HG02870 (cell line): ENCODE measurements around the gene SCN9A.
"Not testable (repeated sequence)": the region's sequence is repeated elsewhere in the genome, so short reads cannot be mapped to it uniquely, and the experiment has no call there.

Experiments used
- ATAC-seq: cut with Tn5 transposase; IDR thresholded peaks from one replicate; pipeline ENCODE4 v1.9.1; 2021; ENCODE audit warnings: mild to moderate bottlenecking, moderate library complexity; ENCODE audit not compliant: unreplicated experiment

SCN9A gene

GRCh38 chr2:166376488-166376828, 714 bp upstream of the SCN9A start:
- ATAC-seq = peak; percentile 7

- ATAC-seq = peak; percentile 18
Measured at GRCh38 chr2:166375195-166375735, 479 bp downstream of the SCN9A start.

DNA sequence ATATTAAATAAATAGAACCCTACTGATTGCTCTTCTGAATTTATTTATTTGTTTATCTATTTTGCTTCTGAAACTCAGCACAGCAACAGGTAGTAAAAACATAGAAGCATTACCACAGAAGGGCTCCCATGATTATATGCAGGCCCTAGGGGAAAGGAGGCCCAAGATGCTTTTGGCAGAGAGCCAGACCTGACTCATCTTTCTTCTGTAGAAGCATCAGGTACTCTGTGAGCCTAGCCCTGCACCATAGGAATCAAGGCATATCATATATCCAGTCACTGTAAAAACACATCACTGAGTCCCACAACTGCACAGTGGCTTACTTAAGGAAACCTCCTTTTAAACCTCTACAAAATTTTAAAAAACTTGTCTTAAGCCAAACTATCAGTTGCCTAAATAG, 1.8 kb downstream of the SCN9A start:
- ATAC-seq = no peak

- no peak for ATAC-seq
Measured at GRCh38 chr2:166373539-166373938, 2.2 kb downstream of the SCN9A start.

GRCh38 chr2:166373105-166373504, 2.6 kb downstream of the SCN9A start:
- ATAC-seq = no peak

- no peak for ATAC-seq
Measured at GRCh38 chr2:166372046-166372445, 3.7 kb downstream of the SCN9A start.

- no peak for ATAC-seq
Measured at GRCh38 chr2:166365803-166366420, 9.8 kb downstream of the SCN9A start.

DNA sequence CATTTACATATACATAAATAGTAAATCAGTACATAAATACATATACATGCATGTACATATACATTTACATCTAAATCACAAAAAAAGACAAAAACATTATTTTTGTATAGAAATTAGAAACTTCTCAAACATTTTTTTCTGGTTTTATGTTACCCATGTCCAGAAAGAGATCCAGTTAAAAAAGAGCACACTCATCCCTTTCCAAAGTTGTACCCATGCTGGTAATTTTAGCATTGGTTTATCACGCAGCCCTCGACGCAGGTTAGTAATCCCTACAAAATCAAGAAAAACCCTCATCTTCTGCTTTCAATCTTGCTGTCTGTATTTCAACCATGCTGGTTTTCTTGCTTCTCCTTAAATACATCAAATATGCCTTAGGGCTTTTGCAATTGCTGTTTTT, 10.5 kb downstream of the SCN9A start:
- no peak for ATAC-seq

DNA sequence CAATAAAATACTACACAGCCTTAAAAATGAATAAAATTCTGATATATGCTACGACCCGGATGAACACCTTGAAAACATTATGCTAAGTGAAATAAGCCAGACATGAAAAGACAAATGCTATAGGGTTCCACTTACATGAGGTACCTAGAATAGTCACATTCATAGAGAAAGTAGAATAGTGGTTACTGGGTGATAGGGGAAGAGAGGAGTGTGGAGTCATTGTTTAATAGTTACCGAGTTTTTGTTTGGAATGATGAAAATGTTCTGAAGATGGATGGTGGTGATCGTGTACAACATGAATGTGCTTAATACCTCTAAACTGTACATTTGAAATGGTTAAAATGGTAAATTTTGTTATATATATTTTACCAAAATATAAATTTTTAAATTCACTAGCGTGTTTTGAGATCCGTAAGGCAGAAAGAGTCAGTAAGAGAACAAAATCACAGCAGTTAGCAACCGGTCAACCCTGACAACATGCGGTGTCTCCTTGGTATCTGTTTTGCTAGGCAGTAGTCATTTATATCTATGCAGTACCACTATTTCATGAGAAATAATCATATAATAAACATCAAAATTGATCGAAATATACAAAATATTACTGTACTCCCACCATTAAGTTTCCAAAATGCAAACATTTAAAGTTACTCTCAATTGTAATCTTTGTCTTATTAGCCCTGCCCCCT, 11.1 kb downstream of the SCN9A start:
- ATAC-seq = no peak

DNA sequence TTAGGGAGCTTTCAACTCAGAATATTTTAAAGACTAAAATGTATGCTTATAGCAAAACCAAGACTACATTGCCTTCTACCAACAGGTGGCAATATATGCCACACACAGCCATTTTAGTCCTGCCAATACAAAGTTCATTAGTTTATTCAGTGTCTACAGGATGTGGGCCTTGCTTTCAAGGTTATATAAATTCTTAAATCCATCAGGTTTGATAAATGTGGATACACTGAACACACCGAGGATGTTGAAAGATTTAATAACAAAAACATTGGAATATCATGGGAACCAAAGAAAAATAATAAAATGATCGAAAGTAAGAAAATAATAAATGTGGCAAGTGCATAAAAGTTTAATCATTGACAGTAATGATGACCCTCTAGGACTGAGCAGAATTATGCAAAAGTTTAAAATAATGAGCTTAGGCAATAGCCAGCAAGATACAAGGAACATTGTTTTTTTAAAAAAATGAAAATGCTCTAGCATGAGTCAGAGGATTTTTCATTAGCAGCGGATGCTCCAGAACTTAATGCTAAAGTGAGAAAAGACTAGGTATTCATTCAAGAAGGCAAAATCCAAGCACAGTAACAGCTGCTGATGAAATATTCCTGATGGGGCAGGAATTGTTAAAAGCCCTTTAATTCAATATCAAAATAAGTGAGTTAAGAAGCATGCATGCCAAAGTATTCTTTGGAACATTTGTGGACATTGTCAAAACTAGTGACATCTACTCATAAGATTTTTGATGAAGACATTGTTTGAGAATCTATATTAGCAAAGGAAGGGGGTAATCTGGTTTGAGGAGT, 14.2 kb downstream of the SCN9A start:
- peak; percentile 71 for ATAC-seq

DNA sequence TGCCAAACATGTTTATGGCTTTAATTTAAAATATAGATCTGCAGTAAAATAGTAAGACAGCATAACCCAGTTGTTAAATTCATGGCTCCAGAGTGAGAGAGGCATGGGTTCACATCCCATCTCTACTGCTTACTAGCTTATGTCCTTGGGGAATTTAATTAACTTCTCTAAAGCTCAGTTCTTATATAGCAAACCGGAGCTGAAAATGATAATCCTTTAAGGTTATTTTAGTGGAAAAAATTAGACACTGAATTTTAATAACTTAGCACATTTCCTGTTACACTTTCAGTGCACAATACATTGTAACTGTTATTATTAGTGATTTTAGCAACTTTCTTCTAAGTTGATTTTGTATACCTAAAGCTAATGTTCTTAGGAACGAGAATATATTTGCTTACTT, 14.8 kb downstream of the SCN9A start:
- ATAC-seq = no peak

DNA sequence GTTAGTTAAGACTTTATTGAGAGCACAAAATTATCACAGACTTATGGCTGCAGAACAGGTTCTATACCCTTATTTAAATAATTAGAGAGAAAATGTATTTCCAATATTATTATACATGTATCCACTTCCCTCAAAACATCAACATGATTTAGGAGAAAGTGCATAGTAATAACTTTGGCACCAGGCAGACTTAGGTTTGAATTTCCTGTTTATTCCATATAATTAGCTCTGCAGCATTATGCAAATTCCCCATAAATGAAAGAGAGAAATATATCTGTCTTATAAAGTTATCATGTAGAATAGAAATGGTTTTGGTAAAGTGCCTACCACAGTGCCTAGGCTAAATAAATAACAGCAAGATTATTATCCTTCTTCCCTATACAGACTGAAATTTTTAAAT, 15.3 kb downstream of the SCN9A start:
- no peak for ATAC-seq

DNA sequence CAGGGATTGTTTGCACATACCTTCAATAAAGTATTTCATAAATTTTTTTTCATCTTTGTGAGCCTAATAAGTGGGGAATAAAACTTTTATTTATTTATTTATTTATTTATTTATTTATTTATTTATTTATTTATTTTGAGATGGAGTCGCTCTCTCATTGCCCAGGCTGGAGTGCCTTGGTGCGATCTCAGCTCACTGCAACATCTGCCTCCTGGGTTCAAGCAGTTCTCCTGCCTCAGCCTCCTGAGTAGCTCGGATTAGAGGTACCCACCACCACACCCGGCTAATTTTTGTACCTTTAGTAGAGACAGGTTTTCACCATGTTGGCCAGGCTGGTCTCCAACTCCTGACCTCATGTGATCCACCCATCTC, 17.8 kb downstream of the SCN9A start:
- ATAC-seq = not testable (repeated sequence)

- no peak for ATAC-seq
Measured at GRCh38 chr2:166357068-166357949, 18.4 kb downstream of the SCN9A start.

DNA sequence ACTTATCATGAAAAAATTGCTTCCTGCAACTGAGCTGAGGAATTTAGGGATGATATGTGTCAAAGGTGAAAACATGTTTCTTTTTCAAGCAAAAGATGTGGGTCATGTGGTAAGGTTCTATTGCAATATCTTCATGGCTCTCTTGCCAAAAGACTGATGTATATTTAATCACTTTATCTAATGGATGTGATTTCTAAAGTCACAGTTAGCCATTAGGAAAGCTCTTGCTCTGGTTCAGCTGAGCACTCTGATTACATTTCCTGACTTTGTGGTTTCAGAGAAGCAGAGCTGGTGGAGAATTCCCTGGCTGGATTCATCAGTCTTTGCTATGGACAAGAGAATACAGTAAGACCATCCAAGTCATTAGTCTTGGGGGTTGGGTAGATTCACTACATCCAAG, 24.4 kb downstream of the SCN9A start:
- ATAC-seq = no peak

DNA sequence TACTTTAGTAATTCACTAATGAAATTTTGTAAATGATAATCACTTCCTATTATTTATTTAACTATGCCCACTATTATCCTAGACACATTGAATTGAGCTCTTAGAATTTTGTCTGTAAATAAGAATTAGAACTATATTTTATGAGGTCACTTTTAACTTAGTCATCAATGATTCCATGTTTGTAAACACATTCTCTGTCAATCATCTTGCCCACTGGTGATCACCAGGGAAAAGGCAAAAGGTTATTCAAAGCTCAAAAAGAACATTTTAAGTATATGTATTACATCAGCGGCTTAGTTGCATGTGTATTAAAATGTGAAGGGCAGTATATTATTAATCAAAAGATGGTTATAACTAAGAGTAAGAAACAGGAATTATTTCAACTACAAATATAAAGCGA, 25.2 kb downstream of the SCN9A start:
- no peak for ATAC-seq

GRCh38 chr2:166344286-166345113, 31.2 kb downstream of the SCN9A start:
- no peak for ATAC-seq

- ATAC-seq = no peak
Measured at GRCh38 chr2:166343467-166343866, 32.3 kb downstream of the SCN9A start.

GRCh38 chr2:166341426-166341825, 34.3 kb downstream of the SCN9A start:
- no peak for ATAC-seq

- no peak for ATAC-seq
Measured at GRCh38 chr2:166338831-166339339, 36.9 kb downstream of the SCN9A start.
